CD4-positive, alpha-beta memory T cell (primary cell): ENCODE measurements around the gene EPHA10. TPM values are rescaled to one million over a fixed set of nuclear protein-coding genes. Genes with fewer than 3 reads are reported as not detected.

Experiments used
- CTCF ChIA-PET: fragments of 350-600 bp; sonication (Branson Sonifier 250); formaldehyde crosslinking; loops from one replicate; lab custom pipeline; 2021; ENCODE audit warnings: inconsistent platforms; ENCODE audit not compliant: partially characterized antibody; lab: Charles Lee
- POLR2A ChIA-PET: fragments of 350-600 bp; sonication (Branson Sonifier 250); formaldehyde crosslinking; loops from one replicate; lab custom pipeline; 2021; ENCODE audit not compliant: partially characterized antibody; lab: Charles Lee
- DNase-seq, 5 donors: peaks; one replicate each; pipeline versions ENCODE4 v3.0.0 to v3.0.0-alpha.2; 2020 to 2022; ENCODE audit warnings: mixed read lengths in 1 of 5
- H3K27ac ChIP-seq: one replicate; pipeline ENCODE4 v1.7.0; 2013; ENCODE audit warnings: low read depth, low read length
- H3K27me3 ChIP-seq: 2 replicates; pipeline ENCODE4 v1.7.0; 2013; ENCODE audit warnings: mild to moderate bottlenecking, low read length, moderate library complexity; ENCODE audit not compliant: insufficient read depth
- H3K36me3 ChIP-seq: 2 replicates; pipeline ENCODE4 v1.7.0; 2013; ENCODE audit warnings: mild to moderate bottlenecking, low read length, moderate library complexity; ENCODE audit not compliant: insufficient read depth
- H3K4me1 ChIP-seq: 2 replicates; pipeline ENCODE4 v1.7.0; 2013; ENCODE audit warnings: mild to moderate bottlenecking, low read length, moderate library complexity; ENCODE audit not compliant: insufficient read depth
- H3K4me3 ChIP-seq, 2 donors: one replicate each; pipeline ENCODE4 v1.7.0; 2013; ENCODE audit warnings: low read length in 2 of 2, mild to moderate bottlenecking in 1 of 2
- H3K9me3 ChIP-seq, 2 donors: one replicate each; pipeline ENCODE4 v1.7.0; 2013; ENCODE audit warnings: low read length in 2 of 2, control low read depth in 1 of 2; ENCODE audit not compliant: control insufficient read depth in 1 of 2
- H3K27ac Mint-ChIP-seq, 7 donors: one replicate each; pipeline ENCODE4 v1.8.0; 2020 to 2021; ENCODE audit warnings: mixed read lengths in 7 of 7, mild to moderate bottlenecking in 6 of 7, inconsistent platforms in 3 of 7, moderate library complexity in 3 of 7
- H3K27me3 Mint-ChIP-seq, 2 donors: one replicate each; pipeline ENCODE4 v1.8.0; 2020 to 2021; ENCODE audit warnings: mixed read lengths in 2 of 2
- H3K36me3 Mint-ChIP-seq, 2 donors: one replicate each; pipeline ENCODE4 v1.8.0; 2020 to 2021; ENCODE audit warnings: mixed read lengths in 2 of 2, inconsistent platforms in 1 of 2, mild to moderate bottlenecking in 1 of 2
- H3K4me1 Mint-ChIP-seq, 4 donors: one replicate each; pipeline ENCODE4 v1.8.0; 2020 to 2021; ENCODE audit warnings: mixed read lengths in 4 of 4, mild to moderate bottlenecking in 1 of 4
- H3K4me3 Mint-ChIP-seq, 8 donors: one replicate each; pipeline ENCODE4 v1.8.0; 2020 to 2021; ENCODE audit warnings: mixed read lengths in 8 of 8, mild to moderate bottlenecking in 7 of 8, moderate library complexity in 6 of 8, inconsistent platforms in 3 of 8
- H3K9me3 Mint-ChIP-seq, 8 donors: one replicate each; pipeline ENCODE4 v1.8.0; 2020 to 2021; ENCODE audit warnings: mixed read lengths in 8 of 8, mild to moderate bottlenecking in 5 of 8, inconsistent platforms in 3 of 8, moderate library complexity in 1 of 8
- intact Hi-C: fragments of 100-400 bp; cut with micrococcal nuclease; formaldehyde crosslinking; loops from one replicate; pipeline ENCODE4 v1.15.1; 2023
- polyA plus RNA-seq, 2 donors: library from polyadenylated mRNA; unstranded; fragments of 300-500 nt; fragmentation: Illumina TruSeq; gene quantifications; one replicate each; pipeline ENCODE4 v1.2.3, GENCODE V29; 2021
- total RNA-seq, 2 experiments: library from RNA; stranded (reverse); gene quantifications; one replicate each; pipeline ENCODE4 v1.2.3, GENCODE V29; 2021

Gene EPHA10
- total and polyA plus RNA-seq, 4 experiments from 2014 or later, result 0.36 TPM; not detected in 3

DNA sequence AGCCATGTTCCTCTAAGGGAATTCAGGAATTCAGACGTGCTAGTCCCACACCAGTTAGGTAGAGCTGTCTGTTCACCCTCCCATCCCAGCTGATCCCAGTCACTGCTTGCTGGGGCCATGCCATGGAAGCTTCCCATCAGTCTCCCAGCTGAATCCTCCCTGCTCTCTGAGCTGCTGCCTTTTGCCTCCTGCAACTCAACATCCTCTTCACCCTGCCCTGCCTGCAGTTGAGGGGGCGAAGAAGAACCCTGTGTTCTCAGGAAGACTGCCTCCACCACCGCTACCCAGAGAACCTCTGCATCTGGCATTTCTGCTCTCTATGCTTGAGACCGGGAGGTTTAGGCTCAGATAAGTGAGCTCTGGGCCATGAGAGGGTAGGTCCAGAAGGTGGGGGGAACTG lies 56.4 kb downstream of the EPHA10 start:
- Histone ChIP-seq H3K27me3 (no peaks in the 10 kb centered on the region), H3K36me3 (peaks cover 8% of the 10 kb centered on the region), H3K27ac (no peak overlapping the region), H3K4me1 (no peaks in the 10 kb centered on the region), H3K4me3 (no peak overlapping the region), H3K9me3 (no peaks in the 10 kb centered on the region)
- H3K4me3 Mint-ChIP-seq, result no peak overlapping the region
- H3K27me3 Mint-ChIP-seq, result no peaks in the 10 kb centered on the region
- ChIA-PET POLR2A (no interaction called here), CTCF (interaction anchor here (1.3 kb wide), 1 partner anchor 9 kb away, joined by 3 read pairs; no protein-coding TSS in a partner anchor)
- H3K4me1 Mint-ChIP-seq, result no peaks in the 10 kb centered on the region
- no peak for DNase-seq
- no peak overlapping the region for H3K27ac Mint-ChIP-seq
- peaks cover 0 to 1% (median 0%) of the 10 kb centered on the region in 8 donors for H3K9me3 Mint-ChIP-seq
- intact Hi-C loops, result no loop called here
- peaks cover 2 to 3% of the 10 kb centered on the region in 2 donors for H3K36me3 Mint-ChIP-seq

DNA sequence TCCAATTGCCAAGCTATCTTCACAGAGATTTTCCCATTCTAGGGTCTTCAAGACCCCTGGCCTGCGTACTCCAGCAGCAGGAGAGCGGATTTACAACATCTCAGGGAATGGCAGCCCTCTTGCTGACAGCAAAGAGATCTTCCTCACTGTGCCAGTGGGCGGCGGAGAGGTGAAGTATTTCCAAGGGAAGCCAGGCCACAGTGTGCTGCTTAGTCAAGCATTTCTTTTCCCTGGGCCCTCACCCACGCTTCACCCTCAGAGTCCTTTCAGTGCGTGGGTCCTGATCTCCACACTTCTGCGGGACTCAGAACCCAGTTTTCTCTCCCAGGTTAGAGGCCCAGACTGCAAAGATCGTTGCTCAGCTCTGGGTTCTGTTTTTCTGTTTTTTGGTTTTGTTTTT lies 59.5 kb downstream of the EPHA10 start:
- H3K36me3 ChIP-seq, result peaks cover 8% of the 10 kb centered on the region
- no peaks in the 10 kb centered on the region for H3K4me1 ChIP-seq
- Mint-ChIP-seq H3K27ac (peak overlapping the region in 1 of 7 donors; percentile 29), H3K27me3 (no peaks in the 10 kb centered on the region), H3K4me1 (no peaks in the 10 kb centered on the region), H3K36me3 (peaks cover 2 to 3% of the 10 kb centered on the region in 2 donors), H3K4me3 (no peak overlapping the region), H3K9me3 (peaks cover 0 to 2% (median 0%) of the 10 kb centered on the region in 8 donors)
- ChIA-PET CTCF (no interaction called here), POLR2A (no interaction called here)
- H3K27ac ChIP-seq, result no peak overlapping the region
- H3K9me3 ChIP-seq, result no peaks in the 10 kb centered on the region
- no peaks in the 10 kb centered on the region for H3K27me3 ChIP-seq
- no peak overlapping the region for H3K4me3 ChIP-seq
- intact Hi-C loops, result no loop called here
- no peak for DNase-seq

DNA sequence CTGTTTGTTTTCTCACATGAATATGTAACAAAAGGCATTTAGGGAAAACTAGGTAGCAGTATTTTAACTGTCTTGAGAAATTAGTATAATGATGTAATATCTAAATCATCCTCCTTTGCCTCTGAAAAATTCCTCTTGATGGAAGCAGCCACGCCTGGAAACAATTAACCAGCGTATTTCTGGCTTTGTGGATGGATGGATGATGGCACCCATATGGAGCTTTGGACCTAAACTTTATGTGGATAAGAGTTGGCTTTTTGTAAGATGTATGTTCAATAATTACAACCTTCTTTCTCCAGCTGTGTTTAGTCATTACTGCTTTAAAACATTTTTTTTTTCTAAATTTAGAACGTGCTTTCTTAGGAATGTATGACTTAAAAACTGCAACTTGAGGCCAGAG lies 60.0 kb downstream of the EPHA10 start:
- intact Hi-C loops, result no loop called here
- H3K4me1 ChIP-seq, result no peaks in the 10 kb centered on the region
- CTCF ChIA-PET, result no interaction called here
- peaks cover 0 to 4% (median 0%) of the 10 kb centered on the region in 8 donors for H3K9me3 Mint-ChIP-seq
- H3K27me3 Mint-ChIP-seq, result no peaks in the 10 kb centered on the region
- H3K27ac ChIP-seq, result no peak overlapping the region
- peaks cover 8% of the 10 kb centered on the region for H3K36me3 ChIP-seq
- H3K4me1 Mint-ChIP-seq, result no peaks in the 10 kb centered on the region
- peaks cover 2 to 3% of the 10 kb centered on the region in 2 donors for H3K36me3 Mint-ChIP-seq
- H3K27ac Mint-ChIP-seq, result no peak overlapping the region
- DNase-seq, result no peak
- H3K27me3 ChIP-seq, result no peaks in the 10 kb centered on the region
- H3K4me3 Mint-ChIP-seq, result no peak overlapping the region
- no peak overlapping the region for H3K4me3 ChIP-seq
- POLR2A ChIA-PET, result no interaction called here
- no peaks in the 10 kb centered on the region for H3K9me3 ChIP-seq

DNA sequence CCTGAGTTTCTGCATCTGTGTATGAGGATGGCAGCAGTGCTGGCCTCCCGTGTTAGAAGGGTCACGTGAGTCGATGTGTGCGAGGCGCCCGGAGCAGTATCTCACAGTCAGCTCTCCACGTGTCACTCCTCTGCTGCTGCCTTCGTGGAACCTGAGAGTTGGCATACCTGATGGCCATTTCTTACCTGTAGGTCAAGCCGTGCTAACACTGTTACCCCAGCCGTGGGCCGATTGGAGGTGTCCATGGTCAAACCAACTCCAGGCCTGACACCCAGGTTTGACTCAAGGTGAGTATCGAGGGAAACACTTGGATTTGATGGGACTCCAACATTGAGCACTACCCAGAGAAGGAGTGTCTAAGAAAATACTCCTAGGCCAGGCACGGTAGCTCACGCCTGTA lies 61.9 kb downstream of the EPHA10 start:
- Mint-ChIP-seq H3K4me3 (no peak overlapping the region), H3K36me3 (no peaks in the 10 kb centered on the region), H3K9me3 (peaks cover 0 to 4% (median 0%) of the 10 kb centered on the region in 8 donors), H3K27ac (no peak overlapping the region), H3K4me1 (peaks cover 5 to 10% (median 9%) of the 10 kb centered on the region in 4 donors), H3K27me3 (no peaks in the 10 kb centered on the region)
- no peaks in the 10 kb centered on the region for H3K27me3 ChIP-seq
- H3K4me1 ChIP-seq, result no peaks in the 10 kb centered on the region
- H3K4me3 ChIP-seq, result no peak overlapping the region
- intact Hi-C loops, result no loop called here
- POLR2A ChIA-PET, result no interaction called here
- CTCF ChIA-PET, result no interaction called here
- no peak for DNase-seq
- H3K9me3 ChIP-seq, result no peaks in the 10 kb centered on the region
- no peak overlapping the region for H3K27ac ChIP-seq
- peaks cover 8% of the 10 kb centered on the region for H3K36me3 ChIP-seq

DNA sequence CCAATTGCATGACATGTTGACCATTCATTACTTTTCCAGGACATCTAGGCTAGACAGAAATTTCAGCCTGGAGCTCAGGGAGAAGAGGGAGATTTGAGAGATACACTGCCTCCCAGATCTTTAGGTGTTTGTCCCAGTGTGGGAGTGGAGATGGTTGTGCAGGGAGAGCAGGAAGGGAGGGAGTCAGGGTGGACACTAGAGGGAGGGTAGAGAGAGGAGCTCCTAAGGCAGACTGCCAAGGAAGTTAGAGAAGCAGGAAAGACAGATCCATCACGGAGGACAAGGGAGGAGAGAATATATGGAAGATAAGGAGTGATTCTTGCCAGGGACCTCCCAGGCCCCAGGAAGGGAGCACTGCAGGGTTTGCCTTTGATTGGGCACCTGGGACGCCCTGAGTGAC lies 63.9 kb downstream of the EPHA10 start:
- H3K27me3 ChIP-seq, result no peaks in the 10 kb centered on the region
- Mint-ChIP-seq H3K27ac (no peak overlapping the region), H3K27me3 (no peaks in the 10 kb centered on the region), H3K36me3 (no peaks in the 10 kb centered on the region), H3K4me3 (no peak overlapping the region), H3K9me3 (peaks cover 0 to 4% (median 0%) of the 10 kb centered on the region in 8 donors), H3K4me1 (peaks cover 5 to 10% (median 10%) of the 10 kb centered on the region in 4 donors)
- no peak overlapping the region for H3K4me3 ChIP-seq
- POLR2A ChIA-PET, result no interaction called here
- CTCF ChIA-PET, result interaction anchor here (0.6 to 1.5 kb wide), 2 partner anchors 19 to 337 kb away, joined by 3 to 4 read pairs; no protein-coding TSS in a partner anchor
- intact Hi-C loops, result no loop called here
- DNase-seq, result no peak
- no peaks in the 10 kb centered on the region for H3K9me3 ChIP-seq
- H3K4me1 ChIP-seq, result no peaks in the 10 kb centered on the region
- H3K27ac ChIP-seq, result no peak overlapping the region
- no peaks in the 10 kb centered on the region for H3K36me3 ChIP-seq

DNA sequence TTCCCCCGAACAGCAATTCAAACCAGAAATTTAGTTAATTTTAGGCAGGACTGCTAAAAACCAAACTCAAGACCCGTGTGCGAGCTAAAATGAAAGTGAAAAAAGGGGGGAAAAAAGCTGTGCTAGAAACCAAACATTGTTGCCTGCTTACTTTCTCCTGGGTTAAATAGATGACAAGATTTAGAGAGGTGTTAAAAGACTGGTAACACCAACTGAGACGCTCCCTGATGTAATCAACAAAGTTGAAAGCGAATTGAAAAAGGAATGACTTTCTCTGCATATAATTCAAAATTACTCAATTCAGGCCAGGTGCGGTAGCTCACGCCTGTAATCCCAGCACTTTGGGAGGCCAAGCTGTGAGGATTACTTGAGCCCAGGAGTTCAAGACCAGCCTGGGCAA lies 65.8 kb downstream of the EPHA10 start:
- Histone ChIP-seq H3K27ac (peak overlapping the region; percentile 13), H3K36me3 (no peaks in the 10 kb centered on the region), H3K4me1 (no peaks in the 10 kb centered on the region), H3K4me3 (peak overlapping the region in 1 of 2 donors; percentile 7), H3K27me3 (no peaks in the 10 kb centered on the region), H3K9me3 (no peaks in the 10 kb centered on the region)
- peak overlapping the region; percentile 52 to 74 (median 67) for H3K4me3 Mint-ChIP-seq
- CTCF ChIA-PET, result interaction anchor here (1.2 kb wide), 1 partner anchor 10 kb away, joined by 3 read pairs; no protein-coding TSS in a partner anchor
- peaks cover 5 to 10% (median 10%) of the 10 kb centered on the region in 4 donors for H3K4me1 Mint-ChIP-seq
- H3K27me3 Mint-ChIP-seq, result no peaks in the 10 kb centered on the region
- no peak for DNase-seq
- POLR2A ChIA-PET, result no interaction called here
- peak overlapping the region in 6 of 7 donors; percentile 64 to 88 (median 81) for H3K27ac Mint-ChIP-seq
- peaks cover 0 to 3% (median 0%) of the 10 kb centered on the region in 8 donors for H3K9me3 Mint-ChIP-seq
- H3K36me3 Mint-ChIP-seq, result no peaks in the 10 kb centered on the region
- intact Hi-C loops, result loop anchor here (10.0 kb wide), 1 partner anchor 1544 kb away; the partner anchor contains the start of gene MAP7D1

DNA sequence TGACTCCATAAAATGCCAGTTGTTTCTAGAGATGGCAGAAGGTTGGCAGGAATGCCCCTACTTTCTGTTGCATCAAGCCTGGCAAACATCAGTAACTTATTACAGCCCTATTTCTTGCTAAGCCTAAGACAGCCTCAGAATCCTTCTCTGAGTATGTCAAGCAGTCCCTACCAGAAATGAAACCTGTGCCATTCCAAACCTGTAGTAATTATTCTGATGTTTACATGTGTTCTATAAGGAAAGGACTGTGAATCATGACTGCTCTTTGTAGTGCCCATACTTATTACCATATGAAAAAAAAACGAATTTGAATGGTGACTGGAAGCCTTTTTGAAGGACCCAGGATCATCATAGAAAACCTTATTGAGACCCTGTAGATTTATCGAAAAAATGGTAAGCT lies 67.2 kb downstream of the EPHA10 start:
- Histone ChIP-seq H3K36me3 (no peaks in the 10 kb centered on the region), H3K27me3 (no peaks in the 10 kb centered on the region), H3K9me3 (no peaks in the 10 kb centered on the region), H3K27ac (no peak overlapping the region), H3K4me3 (no peak overlapping the region), H3K4me1 (peaks cover 2% of the 10 kb centered on the region)
- H3K27ac Mint-ChIP-seq, result peak overlapping the region in 1 of 7 donors; percentile 43
- H3K36me3 Mint-ChIP-seq, result no peaks in the 10 kb centered on the region
- no peak for DNase-seq
- no peak overlapping the region for H3K4me3 Mint-ChIP-seq
- CTCF ChIA-PET, result no interaction called here
- intact Hi-C loops, result loop anchor here (10.0 kb wide), 1 partner anchor 1543 kb away; the partner anchor contains the start of gene MAP7D1
- H3K27me3 Mint-ChIP-seq, result no peaks in the 10 kb centered on the region
- H3K9me3 Mint-ChIP-seq, result peaks cover 0 to 3% (median 0%) of the 10 kb centered on the region in 8 donors
- POLR2A ChIA-PET, result no interaction called here
- H3K4me1 Mint-ChIP-seq, result peaks cover 5 to 10% (median 10%) of the 10 kb centered on the region in 4 donors
